Right hindlimb (tissue), 1 donor: ENCODE measurements around the gene DSEL.

Source experiments
- DNase-seq: peaks from one replicate; pipeline ENCODE4 v3.0.0-alpha.2; 2018

The DSEL gene

DNA sequence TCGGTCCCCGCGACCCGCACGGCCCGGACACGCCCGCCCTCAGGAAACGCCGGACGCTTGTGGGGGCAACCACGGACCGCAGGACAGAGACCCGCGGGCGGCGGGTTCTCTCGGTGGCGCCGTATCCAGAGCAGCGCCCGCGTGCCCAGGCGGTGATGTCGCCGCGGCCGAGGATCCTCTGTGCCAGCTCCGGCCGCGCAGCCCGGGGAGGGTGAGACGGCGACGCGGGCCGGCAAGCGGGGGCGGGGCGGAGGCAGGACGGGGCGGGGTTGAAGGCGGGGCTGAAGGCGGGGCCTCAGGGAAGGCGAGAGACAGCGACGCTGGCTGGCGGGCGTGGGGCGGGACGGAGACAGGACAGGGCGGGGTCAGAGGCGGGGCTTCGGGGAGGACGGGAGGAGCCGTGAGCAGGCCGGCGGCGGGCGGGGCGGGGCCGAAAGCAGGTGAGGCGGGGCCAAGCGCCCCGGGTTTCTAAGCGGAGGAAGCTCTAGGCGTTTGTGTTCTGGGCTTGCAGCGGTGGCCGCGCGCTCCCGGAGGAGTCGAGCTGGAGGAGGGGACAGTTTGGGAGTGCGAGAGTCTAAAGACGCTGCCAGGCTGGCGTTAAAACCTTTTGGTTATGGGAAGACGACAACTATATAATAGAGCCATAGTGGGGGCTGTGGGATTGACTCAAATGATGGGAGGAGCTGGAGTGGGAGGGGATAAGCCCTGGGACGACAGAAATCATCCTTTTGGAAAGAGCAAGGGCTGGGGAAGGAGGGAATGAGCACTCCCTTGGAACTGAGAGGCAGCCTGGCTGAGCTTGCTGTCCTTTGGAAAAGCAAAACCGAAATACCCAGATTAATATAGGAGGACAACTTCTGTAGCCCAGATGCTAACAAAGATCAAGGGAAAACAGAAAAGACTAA lies at the start of gene DSEL:
TSS of gene DSEL (minus strand) at position 182 of the 905 bp plus-strand sequence. CDS start 2,112 bp downstream, outside the sequence.
- DNase-seq = peak; percentile 99

DNA sequence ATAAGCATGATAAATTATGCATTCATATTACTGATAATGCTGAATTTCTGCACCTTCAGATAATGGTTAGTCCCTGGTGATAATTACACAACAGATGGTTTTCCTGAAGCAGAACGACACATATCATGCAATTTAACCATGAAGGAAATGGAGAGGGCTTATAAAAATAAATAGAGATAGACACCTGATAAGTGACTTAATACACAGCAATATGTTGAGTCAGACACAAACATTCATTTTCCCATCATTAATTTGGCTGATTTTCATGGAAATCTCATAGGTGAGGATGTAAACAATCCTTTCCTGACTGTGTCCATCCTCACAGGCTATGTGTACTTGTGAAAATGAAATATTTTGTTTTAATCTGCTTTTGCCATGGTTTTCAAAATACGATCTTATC lies 36.9 kb upstream of the DSEL start:
- DNase-seq = no peak

DNA sequence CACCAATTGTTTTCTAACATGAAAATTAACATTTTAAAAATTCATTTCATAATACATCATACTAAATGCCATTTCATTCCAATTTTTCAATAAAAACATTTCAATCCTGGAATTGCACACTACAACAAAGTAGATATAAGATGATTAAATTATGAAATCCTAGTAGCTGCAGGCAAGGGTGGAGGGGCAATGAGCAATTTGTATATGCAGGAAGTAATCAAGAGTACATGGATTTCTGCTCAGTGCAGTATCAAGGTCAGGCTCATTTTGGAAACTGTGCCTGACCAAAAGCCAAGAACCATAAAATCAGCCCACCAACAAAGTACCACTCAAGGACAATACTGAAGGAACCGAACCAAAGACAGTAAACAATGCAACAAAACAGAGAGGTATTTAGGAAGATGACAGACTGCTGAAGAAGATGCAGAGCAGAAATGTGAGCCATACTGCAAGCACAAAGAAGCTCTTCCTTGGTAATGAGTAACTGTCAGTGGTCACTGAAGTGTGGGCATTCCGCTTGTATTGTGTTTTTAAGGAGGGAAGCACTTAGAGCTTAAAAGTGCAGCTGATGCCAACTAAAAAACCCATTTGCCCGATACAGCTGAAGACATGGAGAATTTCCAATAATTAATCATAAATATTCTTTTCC lies 34.5 kb upstream of the DSEL start:
- no peak for DNase-seq

DNA sequence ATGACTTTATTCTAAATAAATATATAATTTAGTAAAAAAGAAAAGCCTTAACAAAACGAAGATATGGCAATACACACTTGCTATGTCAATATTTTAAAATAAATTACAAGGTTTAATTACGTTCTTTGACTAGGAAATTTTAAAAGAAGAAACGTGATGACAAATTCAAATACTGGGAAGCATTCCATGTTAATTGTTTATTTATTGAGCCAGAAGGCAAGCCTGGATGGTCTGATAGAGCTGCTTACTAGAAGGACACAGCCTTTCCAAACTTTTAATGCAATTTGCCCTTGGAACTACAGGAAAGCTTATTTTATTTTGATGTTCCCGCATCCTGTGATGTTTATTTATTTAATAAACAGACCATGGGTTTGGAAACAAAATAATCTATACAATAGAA lies 33.4 kb upstream of the DSEL start:
- DNase-seq = no peak

DNA sequence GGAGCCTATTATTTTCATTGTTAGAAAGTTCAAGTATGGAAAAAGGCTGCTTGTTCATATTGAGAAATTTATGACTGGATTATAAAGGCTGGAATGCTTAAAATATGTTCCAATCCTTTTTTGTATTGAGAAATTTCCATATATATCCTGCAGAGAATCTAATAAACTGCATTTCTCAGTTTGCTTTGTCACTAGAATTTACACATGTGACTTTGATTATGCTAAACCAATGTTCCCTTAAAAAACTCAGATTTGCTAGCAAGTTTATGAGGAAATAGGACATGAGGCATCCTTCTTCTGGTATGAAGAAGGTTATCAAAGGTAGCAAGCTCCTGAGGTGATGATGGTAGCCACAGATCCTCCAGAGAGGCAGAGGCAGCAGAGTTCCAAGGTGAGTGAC lies 29.2 kb upstream of the DSEL start:
- no peak for DNase-seq

DNA sequence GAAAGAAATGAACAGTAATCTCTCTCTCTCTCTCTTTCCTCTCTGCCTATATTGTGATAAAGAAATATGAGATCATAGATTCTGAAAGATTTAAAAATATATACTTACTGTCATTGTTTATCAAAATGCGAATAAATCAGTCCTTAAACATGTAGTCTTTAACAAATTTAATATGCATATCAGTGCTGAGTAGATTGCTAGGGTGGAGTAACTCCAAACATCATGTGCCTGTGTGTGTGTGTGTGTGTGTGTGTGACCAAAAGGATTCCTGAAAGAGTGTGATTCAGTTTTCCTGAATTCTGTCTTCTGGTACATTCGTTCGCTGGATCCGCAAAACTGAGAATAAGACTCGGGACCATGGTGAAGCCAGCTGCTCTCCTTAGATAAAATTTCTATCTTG lies 24.0 kb upstream of the DSEL start:
- no peak for DNase-seq

DNA sequence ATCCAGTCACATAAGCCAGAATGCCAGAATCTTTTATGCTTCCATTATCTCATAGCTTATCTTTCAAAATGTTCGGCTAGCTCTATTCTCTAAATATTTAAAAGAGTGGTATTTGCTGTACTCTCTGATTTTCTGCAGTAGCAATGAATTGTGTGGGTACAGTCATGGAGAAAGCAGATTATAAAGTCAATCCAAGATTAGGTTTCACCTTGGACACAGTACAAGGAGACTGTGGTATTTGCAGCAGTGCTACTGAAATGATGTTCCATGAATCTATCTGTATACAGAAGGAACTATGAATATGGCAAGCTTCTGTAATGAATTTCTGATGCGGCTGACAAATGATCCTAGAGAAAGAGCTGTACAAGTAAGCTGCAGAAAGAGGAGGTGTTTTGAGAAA lies 15.4 kb upstream of the DSEL start:
- no peak for DNase-seq

DNA sequence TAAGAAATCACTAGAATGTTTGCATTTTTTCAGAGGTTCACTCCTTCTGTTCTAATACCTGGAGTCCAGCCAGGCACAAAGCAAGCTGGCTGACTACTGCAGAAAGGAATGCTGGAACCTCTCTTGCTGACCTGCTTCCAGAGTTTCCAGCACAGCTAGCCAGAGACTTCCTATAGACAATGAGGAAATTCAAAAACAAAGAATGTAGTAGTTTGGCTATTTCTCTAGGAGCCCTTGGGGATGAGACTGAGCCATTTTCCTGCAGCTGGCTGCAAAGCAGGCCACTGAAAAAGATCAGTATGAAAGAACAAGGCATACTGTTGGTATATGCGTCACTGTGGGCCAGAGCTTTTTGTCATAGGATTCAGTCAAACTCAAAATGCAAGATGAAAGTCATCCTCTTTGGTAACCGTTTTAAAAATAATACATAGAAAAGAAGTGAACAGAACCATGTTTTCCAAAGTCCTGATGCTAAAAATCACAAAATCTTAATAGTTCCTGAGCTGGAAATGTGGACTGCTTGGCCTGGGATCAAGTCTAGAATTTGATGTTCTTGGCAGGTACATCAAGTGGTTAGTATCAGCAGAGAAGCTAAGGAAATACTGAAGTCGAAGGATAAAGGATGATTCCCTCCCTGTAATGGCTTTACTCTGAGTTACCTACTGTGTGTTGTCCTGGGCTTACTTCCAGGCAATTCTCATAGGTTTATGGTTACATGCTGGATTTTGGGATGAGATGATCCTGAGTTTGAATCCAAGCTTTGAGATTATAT lies 9.0 kb upstream of the DSEL start:
- peak; percentile 91 for DNase-seq

DNA sequence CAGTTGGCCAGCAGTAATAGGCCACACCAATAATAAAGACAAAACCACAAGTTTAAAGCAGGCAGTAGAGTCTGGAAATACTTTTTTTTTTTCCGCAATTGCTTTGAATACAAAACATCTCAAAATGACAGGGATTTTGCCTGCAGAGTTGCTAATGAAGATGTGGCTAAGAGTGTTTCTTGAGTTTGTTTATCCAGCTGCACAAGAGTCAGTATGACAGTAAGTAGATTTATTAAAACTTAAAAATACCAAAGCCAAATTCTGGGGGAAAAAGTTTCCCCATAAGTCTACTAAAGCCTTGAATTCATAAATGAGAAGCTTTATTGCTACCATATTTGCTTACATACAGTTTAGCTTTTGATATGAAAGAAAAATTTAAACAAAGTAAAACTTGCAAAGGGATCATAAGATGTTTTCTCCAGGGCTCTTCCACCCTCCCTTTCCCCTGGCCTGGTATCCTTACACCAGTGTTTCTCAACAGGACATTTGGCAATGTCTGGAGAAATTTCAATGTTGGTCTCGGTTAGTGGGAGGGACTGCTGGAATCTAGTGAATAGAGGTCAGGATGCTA lies 3.9 kb upstream of the DSEL start:
- DNase-seq = no peak

DNA sequence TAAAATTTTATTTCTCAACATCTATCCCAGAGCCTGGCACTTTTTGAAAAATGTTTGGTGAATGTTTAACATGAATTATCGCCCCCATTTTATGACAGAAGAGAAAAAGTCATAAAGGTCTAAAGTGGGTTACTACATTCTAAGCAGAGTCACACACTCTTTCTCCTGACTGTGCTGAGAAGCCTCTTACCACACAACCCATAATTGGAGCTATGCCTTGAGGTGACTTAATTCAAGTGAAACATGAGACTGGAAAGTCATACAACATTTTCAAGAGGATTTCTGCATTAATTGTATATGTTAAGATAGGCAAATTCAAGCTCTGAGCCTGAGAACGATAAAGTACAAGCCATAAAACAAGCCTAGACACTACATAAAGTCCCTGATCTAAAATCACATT lies 3.1 kb upstream of the DSEL start:
- no peak for DNase-seq

DNA sequence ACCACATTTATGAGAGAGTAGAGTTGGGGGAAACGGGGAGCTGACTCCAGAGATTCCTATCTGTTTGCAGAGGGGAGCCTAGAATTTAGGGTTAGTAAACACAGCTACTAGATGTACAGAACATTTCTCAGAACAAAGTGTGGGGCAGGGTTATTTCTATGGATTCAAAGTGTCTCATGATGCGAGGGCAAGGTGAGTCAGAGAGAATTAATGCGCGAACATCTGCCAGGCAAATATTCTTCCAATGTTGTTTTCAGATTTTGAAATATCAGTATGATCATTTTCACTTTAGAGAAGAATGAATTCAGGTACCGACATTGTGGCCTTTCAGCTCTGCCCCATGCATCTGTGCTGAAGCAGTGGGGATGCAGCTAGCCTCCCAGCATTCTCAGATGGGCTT lies 2.0 kb upstream of the DSEL start:
- no peak for DNase-seq

DNA sequence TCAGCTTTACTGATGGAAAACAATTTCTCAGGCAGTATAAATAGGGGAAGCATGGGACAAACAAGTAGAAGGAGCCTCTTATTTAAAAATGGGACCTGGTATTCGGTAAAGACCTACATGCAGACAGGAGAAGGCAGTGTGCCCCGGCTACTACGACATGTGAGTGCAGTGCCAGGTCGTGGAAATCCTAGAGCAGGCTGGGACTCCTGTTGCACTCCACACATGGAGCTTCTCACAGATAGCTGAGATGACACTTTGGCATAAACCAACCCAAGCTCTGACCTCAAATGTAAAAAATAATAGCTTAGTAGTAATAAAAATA lies 885 bp upstream of the DSEL start:
- DNase-seq = peak; percentile 43

DNA sequence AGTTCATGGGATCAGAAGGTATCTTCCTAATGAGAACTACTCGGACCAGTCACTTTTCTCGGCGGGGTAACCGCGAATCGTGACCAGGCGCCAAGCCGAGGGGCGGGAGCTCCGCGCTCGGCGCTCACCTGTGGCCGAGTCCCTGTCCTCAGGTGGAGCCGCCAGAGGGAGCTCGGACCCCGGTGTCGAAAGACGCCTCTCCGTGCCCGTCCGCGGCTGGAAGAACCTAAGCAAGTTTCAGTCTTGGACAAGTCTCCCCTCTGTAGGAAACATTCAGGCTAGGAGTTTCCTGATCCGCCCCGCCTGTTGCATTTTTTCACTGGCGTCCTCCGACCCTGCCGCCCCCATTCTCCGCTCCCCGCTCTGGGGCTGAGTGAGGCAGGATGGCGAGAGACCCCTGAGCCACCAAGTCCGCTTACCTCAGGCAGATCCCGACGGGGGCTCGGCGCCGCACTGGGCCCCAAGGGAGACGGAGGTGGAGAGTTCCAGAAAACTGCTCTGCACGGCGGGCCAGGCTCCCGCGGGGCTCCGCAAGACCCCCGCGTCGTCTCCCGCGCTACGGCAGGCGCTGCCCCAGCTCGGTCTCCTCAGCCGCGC lies 480 bp downstream of the DSEL start:
- DNase-seq = peak; percentile 93

DNA sequence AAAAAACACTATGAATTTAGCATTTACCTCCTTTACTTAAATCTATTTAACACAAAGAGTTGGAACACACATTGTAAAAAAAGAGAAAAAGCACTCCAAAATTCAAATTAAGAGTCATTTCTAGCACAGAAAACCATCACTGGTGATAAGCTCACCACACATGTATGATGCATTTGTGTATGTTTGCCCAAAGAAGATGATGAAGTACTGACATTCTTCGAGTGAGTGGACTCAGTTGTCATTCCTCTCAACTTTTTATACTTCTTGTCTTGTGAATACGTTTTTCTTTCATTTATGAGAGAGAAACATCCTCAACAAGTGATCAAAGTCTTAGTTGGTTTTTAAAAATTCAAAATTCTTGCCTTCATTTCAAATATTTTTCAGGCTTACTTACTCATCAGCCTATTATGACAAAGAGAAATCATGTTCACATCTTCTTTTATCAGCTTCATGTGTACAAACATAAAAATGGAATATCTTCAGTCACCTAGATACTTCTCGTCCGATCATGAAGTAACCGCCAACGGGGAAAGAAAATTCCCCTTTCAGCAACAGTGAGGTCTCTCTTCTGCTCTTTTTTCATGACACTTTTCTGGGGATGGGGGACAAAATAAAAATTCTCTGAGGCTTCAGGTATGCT lies 1.5 kb downstream of the DSEL start:
- DNase-seq = no peak

DNA sequence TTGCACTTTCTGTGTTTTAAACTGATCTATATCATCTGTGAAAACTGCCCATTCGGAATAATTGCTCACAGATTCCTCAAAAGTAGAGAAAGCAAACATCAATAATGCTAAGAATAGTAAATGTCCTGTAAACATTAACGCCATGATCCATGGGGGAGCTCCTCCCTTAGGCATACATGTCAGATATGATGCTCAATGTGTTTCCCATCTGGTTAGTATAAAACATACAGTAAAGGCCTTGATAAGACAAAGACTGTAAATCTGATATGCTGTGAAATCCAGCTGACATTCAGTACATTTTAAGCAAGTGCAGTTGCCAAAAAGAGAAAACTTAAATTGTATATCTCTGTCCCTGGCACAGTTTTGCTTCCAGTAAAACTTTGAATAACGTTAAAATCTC lies 2.1 kb downstream of the DSEL start:
- DNase-seq = no peak

DNA sequence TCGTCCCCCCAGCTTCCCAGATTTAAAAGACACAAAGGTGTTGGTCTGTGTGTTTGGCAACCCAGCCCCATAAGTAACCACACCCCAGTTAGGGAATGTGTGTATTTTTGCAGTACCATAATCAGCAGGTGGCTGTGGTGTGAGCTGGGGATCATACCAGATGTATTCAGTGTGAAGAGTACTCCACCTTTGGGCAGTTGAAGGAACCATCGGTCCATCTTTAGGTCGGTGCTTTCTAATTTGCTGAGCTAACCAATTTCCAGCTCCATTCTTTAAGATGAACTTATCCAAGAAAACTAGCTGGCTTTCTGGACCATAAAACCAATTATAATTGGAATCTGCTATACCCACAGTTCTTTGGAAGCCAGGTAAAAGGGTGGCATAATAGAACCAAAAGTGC lies 3.2 kb downstream of the DSEL start:
- DNase-seq = no peak

DNA sequence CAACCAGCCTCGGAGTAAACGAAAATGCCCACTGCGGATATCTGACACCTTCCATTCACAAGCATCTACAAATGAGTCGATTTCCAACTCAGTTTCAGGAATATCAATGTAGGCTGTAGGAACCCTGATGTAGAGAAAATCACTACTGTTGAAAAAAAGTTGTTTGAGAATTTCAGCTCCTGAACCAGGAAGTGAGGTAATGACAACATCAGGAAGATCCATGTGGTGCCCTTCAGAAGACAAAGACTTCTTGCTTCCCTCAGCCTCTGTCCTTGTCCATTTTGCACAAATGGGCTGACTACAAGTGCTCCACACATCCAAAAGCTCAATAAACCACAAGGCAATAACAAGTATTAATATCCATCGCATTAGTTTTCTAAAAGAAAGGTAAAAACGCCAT lies 4.7 kb downstream of the DSEL start:
- no peak for DNase-seq

DNA sequence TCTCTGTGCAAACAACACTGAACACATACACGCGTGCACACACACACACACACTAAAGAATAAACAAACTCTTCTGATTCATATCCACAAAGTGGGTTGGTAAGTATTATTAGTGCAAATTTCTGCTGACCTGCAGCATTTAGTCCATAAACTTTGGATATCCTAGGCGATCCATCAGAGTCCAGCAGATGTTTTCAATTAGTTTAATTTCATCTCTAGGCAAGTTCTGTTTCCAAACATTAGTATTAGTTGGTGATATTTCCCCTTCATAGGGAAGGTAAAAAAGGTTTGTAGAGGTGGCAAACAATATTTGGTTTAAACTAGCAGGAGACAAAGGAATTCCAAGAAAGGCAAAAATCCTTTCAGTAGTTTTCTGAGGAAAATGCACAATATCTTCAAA lies 5.7 kb downstream of the DSEL start:
- DNase-seq = no peak

DNA sequence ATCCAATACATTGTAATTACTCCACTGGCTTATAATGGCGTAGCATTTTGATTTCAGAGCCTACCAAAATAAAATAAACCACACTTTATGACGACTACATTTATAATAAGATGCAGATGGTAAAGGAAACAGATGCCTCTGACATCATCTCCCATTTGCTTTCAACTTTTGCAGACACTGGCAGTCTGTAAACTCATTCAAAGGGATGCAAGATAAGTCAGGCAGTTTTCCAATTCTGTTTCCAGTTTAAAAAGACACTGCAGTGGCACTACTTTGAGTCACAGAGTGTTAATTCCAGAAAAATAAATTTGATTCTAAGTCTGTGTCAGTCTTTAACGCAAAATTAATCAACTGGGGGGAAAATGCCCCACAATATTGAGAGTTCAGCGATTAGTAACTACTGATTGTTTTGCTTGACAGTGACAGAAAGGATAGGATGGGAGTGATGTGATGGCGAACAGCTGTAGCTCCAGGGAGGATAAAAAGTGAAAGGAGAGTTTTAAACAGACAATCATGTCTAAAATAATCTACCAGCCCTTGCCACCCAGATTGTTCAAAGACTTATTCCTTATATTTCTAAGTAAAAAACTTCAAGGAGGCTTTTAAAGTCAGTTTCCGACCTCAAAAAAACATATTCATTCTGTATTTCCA lies 6.7 kb downstream of the DSEL start:
- DNase-seq = no peak

DNA sequence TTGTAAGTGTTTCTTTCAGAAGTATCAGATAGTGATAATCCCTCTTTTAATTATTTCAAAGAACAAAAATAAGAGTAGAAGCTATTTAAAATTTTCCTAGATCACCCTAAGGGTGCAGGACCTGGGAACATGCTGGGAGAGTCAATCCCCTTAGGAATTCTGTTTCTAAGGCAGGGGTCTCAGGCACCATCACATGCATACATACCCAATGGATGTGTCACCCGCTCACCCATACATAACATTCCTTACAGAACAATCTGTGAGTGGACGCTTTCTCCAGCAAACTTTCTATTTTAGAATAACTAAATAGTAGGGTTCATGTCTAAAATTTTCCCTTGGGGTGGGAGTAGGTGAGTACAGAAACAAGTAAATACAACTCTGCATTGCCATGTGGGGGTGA lies 8.4 kb downstream of the DSEL start:
- no peak for DNase-seq

DNA sequence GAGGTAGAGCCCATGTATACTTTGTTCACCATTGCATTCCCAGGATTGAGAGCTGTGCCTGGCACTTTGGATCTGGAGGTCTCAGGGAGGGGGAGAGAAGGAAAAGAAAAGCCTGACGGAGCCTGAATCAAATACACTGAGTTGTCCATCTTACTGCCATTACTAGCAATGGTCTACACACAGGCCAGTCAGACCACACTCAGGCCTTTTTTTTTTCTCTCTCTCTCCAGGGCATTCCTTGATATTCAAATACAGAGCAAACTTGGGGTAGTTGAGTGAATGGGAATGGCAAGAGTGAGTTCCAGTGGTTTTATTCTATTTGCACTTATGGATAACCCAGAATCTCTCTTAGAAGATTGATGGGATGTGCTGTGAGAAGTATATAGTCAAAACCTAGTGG lies 11.8 kb downstream of the DSEL start:
- DNase-seq = no peak
